Osteocyte (in vitro differentiated cells): ENCODE results near the gene GRIN1. TPM values are rescaled to one million over a fixed set of nuclear protein-coding genes. Genes with fewer than 3 reads are reported as not detected.

Source experiments
- DNase-seq: peaks from one replicate; pipeline ENCODE4 v3.0.0; 2021; ENCODE audit warnings: mixed read lengths; ENCODE audit not compliant: unreplicated experiment; ENCODE audit errors: extremely low spot score
- H3K27ac Mint-ChIP-seq: one replicate; pipeline ENCODE4 v1.8.0; 2021; ENCODE audit warnings: mild to moderate bottlenecking, mixed read lengths; ENCODE audit not compliant: unreplicated experiment
- H3K27me3 Mint-ChIP-seq: one replicate; pipeline ENCODE4 v1.8.0; 2021; ENCODE audit warnings: mixed read lengths; ENCODE audit not compliant: unreplicated experiment
- H3K36me3 Mint-ChIP-seq: one replicate; pipeline ENCODE4 v1.8.0; 2021; ENCODE audit warnings: mixed read lengths; ENCODE audit not compliant: unreplicated experiment
- H3K4me1 Mint-ChIP-seq: one replicate; pipeline ENCODE4 v1.8.0; 2021; ENCODE audit warnings: mixed read lengths; ENCODE audit not compliant: unreplicated experiment
- H3K4me3 Mint-ChIP-seq: one replicate; pipeline ENCODE4 v1.8.0; 2021; ENCODE audit warnings: mild to moderate bottlenecking, moderate library complexity, mixed read lengths; ENCODE audit not compliant: unreplicated experiment
- H3K9me3 Mint-ChIP-seq: one replicate; pipeline ENCODE4 v1.8.0; 2021; ENCODE audit warnings: mixed read lengths; ENCODE audit not compliant: unreplicated experiment
- total RNA-seq: library from RNA; stranded (reverse); gene quantifications from 2 replicates; pipeline ENCODE4 v1.2.1, GENCODE V29; 2021
- TF ChIP-seq, protein P1 (sequence below): fragments of 200-600 bp; sonication (generic); IDR thresholded peaks from 2 replicates; pipeline ENCODE4 v1.5.0; 2021; ENCODE audit warnings: antibody characterized with exemption, mild to moderate bottlenecking, moderate library complexity

Gene GRIN1
- total RNA-seq, 1 donor from 2014 or later: not detected

DNA sequence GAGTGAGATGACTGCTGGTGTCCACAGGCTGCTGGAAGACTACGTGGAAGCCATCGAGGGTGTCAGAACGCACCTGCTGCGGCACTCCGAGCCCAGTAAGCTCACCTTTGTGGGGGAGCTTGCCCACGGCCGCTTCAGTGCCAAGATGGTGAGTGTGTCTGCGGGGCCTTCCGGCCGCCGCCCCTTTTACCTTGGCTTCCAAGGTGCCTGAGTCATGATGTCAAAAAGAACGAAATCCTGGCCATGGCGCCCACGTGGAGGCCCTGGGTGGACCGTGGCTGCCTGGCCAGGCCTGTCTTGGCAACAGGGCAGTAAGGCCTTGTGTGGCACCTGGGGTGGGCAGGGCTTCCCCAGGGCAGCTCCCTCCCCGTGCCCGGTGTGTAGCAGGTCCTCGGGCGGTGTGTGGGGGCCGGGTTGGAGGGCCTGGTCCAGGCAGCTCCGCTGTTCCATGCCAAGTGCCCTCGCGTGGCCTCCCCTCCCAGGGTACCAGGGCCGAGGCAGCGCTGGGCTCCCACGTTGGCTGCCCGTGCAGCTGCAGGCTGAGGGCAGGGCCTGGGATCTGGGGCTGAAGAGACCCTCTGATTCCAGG lies 32.2 kb upstream of the GRIN1 start:
- H3K36me3 Mint-ChIP-seq: peaks cover 10% of the 10 kb centered on the region
- no peaks in the 10 kb centered on the region for H3K27me3 Mint-ChIP-seq
- H3K4me1 Mint-ChIP-seq: no peaks in the 10 kb centered on the region
- H3K4me3 Mint-ChIP-seq: no peak overlapping the region
- no peaks in the 10 kb centered on the region for H3K9me3 Mint-ChIP-seq
- no peak overlapping the region for H3K27ac Mint-ChIP-seq
- TF ChIP-seq, protein P1, sequence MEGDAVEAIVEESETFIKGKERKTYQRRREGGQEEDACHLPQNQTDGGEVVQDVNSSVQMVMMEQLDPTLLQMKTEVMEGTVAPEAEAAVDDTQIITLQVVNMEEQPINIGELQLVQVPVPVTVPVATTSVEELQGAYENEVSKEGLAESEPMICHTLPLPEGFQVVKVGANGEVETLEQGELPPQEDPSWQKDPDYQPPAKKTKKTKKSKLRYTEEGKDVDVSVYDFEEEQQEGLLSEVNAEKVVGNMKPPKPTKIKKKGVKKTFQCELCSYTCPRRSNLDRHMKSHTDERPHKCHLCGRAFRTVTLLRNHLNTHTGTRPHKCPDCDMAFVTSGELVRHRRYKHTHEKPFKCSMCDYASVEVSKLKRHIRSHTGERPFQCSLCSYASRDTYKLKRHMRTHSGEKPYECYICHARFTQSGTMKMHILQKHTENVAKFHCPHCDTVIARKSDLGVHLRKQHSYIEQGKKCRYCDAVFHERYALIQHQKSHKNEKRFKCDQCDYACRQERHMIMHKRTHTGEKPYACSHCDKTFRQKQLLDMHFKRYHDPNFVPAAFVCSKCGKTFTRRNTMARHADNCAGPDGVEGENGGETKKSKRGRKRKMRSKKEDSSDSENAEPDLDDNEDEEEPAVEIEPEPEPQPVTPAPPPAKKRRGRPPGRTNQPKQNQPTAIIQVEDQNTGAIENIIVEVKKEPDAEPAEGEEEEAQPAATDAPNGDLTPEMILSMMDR: no peak
- no peak for DNase-seq

DNA sequence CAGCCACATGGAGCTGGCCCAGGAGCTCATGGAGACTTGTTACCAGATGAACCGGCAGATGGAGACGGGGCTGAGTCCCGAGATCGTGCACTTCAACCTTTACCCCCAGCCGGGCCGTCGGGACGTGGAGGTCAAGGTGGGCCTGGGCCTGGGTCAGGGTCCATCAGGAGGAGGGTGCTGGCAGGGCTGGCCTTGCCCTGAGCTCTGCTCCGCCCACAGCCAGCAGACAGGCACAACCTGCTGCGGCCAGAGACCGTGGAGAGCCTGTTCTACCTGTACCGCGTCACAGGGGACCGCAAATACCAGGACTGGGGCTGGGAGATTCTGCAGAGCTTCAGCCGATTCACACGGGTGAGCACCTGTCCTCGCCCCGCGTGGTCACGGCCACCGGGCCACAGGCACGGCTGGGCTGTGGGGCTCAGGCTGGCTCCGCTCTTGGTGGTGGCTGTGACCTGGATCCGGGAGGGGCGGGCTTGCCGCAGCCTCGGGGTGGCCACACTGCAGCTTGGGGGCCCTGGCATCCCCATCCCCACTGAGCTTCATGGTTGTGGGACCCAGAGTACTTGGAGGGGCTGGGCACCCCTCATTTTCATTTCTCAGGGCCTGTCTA lies 31.5 kb upstream of the GRIN1 start:
- no peaks in the 10 kb centered on the region for H3K9me3 Mint-ChIP-seq
- H3K27ac Mint-ChIP-seq: no peak overlapping the region
- H3K27me3 Mint-ChIP-seq: no peaks in the 10 kb centered on the region
- peaks cover 10% of the 10 kb centered on the region for H3K36me3 Mint-ChIP-seq
- H3K4me3 Mint-ChIP-seq: no peak overlapping the region
- H3K4me1 Mint-ChIP-seq: no peaks in the 10 kb centered on the region
- TF ChIP-seq, protein P1: no peak
- DNase-seq: no peak

DNA sequence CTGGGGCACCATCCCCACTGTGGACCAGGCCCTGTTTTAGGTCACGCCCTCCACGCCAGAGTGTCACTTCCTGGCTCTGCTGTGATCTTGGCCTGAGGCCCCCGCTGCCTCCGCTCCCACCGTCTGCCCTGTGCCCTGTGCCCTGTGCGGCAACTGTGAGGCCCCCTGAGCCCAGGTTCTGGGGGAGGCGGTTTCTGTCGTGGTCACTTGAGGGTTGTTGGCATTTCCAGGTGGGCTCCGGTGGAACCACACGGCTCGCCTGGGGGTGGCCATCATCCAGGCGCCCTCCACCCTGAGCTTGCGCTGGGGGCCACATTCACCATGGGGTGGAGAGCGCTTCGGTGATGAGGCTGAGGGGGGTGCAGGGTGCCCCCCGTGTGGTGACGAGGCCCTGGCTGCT lies 31.0 kb upstream of the GRIN1 start:
- no peaks in the 10 kb centered on the region for H3K9me3 Mint-ChIP-seq
- H3K27me3 Mint-ChIP-seq: no peaks in the 10 kb centered on the region
- H3K4me3 Mint-ChIP-seq: no peak overlapping the region
- no peaks in the 10 kb centered on the region for H3K4me1 Mint-ChIP-seq
- H3K36me3 Mint-ChIP-seq: peaks cover 10% of the 10 kb centered on the region
- H3K27ac Mint-ChIP-seq: no peak overlapping the region
- TF ChIP-seq, protein P1: no peak
- DNase-seq: no peak

DNA sequence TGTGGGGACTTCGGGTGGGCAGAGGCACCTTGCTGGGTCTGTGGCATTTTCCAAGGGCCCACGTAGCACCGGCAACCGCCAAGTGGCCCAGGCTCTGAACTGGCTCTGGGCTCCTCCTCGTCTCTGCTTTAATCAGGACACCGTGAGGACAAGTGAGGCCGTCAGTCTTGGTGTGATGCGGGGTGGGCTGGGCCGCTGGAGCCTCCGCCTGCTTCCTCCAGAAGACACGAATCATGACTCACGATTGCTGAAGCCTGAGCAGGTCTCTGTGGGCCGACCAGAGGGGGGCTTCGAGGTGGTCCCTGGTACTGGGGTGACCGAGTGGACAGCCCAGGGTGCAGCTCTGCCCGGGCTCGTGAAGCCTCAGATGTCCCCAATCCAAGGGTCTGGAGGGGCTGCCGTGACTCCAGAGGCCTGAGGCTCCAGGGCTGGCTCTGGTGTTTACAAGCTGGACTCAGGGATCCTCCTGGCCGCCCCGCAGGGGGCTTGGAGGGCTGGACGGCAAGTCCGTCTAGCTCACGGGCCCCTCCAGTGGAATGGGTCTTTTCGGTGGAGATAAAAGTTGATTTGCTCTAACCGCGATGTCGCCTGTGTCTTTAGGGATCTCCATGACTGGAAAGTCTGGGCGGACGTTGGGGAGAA lies 30.2 kb upstream of the GRIN1 start:
- Mint-ChIP-seq H3K27me3 (no peaks in the 10 kb centered on the region), H3K9me3 (no peaks in the 10 kb centered on the region), H3K36me3 (peaks cover 10% of the 10 kb centered on the region), H3K4me1 (peaks cover 3% of the 10 kb centered on the region), H3K27ac (no peak overlapping the region), H3K4me3 (no peak overlapping the region)
- TF ChIP-seq, protein P1: no peak
- no peak for DNase-seq
